ENCODE data around the gene DNAJB6.
A peak's percentile ranks its signal among the peaks of the same experiment; 100 is the strongest.
"Not testable (repeated sequence)": the region's sequence is repeated elsewhere in the genome, so short reads cannot be mapped to it uniquely, and the experiment has no call there.

Gene DNAJB6

GRCh38 chr7:157329447-157329846 lies 7.4 kb upstream of the DNAJB6 start:
- Histone ChIP-seq H3K4me3 (ENCODE audit: low read depth, low read length) (no peak overlapping the region), H3K27ac (ENCODE audit: low read depth, low read length) (no peak overlapping the region), H3K9ac (ENCODE audit: low read length) (no peak overlapping the region), H3K36me3 (ENCODE audit: control insufficient read depth, insufficient read depth, low read length) (no peaks in the 10 kb centered on the region), H3K9me3 (ENCODE audit: control insufficient read depth, insufficient read depth, low read depth, low read length) (no peaks in the 10 kb centered on the region), H3K4me1 (ENCODE audit: control insufficient read depth, insufficient read depth, low read length) (no peaks in the 10 kb centered on the region; the same call in 1 of the 2 replicates), H3K27me3 (ENCODE audit: control insufficient read depth, insufficient read depth, low read length) (no peaks in the 10 kb centered on the region)

GRCh38 chr7:157330567-157330966 lies 6.2 kb upstream of the DNAJB6 start:
- H3K36me3 ChIP-seq (ENCODE audit: control insufficient read depth, insufficient read depth, low read length); H3K4me1 ChIP-seq (ENCODE audit: control insufficient read depth, insufficient read depth, low read length); H3K27me3 ChIP-seq (ENCODE audit: control insufficient read depth, insufficient read depth, low read length); H3K9me3 ChIP-seq (ENCODE audit: control insufficient read depth, insufficient read depth, low read depth, low read length); H3K4me3 ChIP-seq (ENCODE audit: low read depth, low read length); H3K9ac ChIP-seq (ENCODE audit: low read length); H3K27ac ChIP-seq (ENCODE audit: low read depth, low read length): not testable (repeated sequence)

GRCh38 chr7:157331049-157331448 lies 5.8 kb upstream of the DNAJB6 start:
- not testable (repeated sequence) for H3K4me1 ChIP-seq (ENCODE audit: control insufficient read depth, insufficient read depth, low read length); H3K27ac ChIP-seq (ENCODE audit: low read depth, low read length); H3K27me3 ChIP-seq (ENCODE audit: control insufficient read depth, insufficient read depth, low read length); H3K9ac ChIP-seq (ENCODE audit: low read length); H3K4me3 ChIP-seq (ENCODE audit: low read depth, low read length); H3K9me3 ChIP-seq (ENCODE audit: control insufficient read depth, insufficient read depth, low read depth, low read length); H3K36me3 ChIP-seq (ENCODE audit: control insufficient read depth, insufficient read depth, low read length)

- Histone ChIP-seq H3K9me3 (ENCODE audit: control insufficient read depth, insufficient read depth, low read depth, low read length) (no peaks in the 10 kb centered on the region), H3K27me3 (ENCODE audit: control insufficient read depth, insufficient read depth, low read length) (no peaks in the 10 kb centered on the region), H3K27ac (ENCODE audit: low read depth, low read length) (no peak overlapping the region; the same call in 1 of the 2 replicates), H3K36me3 (ENCODE audit: control insufficient read depth, insufficient read depth, low read length) (peaks cover 16% of the 10 kb centered on the region), H3K4me1 (ENCODE audit: control insufficient read depth, insufficient read depth, low read length) (peaks cover 12% of the 10 kb centered on the region), H3K9ac (ENCODE audit: low read length) (peak overlapping the region; percentile 24), H3K4me3 (ENCODE audit: low read depth, low read length) (0 out of 2 replicates have a peak overlapping the region, but pooled peaks have one; percentile 100)
These were observed 1.6 kb upstream of the DNAJB6 start for GRCh38 chr7:157335236-157335635.

GRCh38 chr7:157335991-157336382 lies 817 bp upstream of the DNAJB6 start:
- Histone ChIP-seq H3K36me3 (ENCODE audit: control insufficient read depth, insufficient read depth, low read length) (peaks cover 20% of the 10 kb centered on the region), H3K27me3 (ENCODE audit: control insufficient read depth, insufficient read depth, low read length) (no peaks in the 10 kb centered on the region), H3K27ac (ENCODE audit: low read depth, low read length) (peak overlapping the region; percentile 92), H3K9me3 (ENCODE audit: control insufficient read depth, insufficient read depth, low read depth, low read length) (no peaks in the 10 kb centered on the region), H3K4me1 (ENCODE audit: control insufficient read depth, insufficient read depth, low read length) (peaks cover 15% of the 10 kb centered on the region), H3K4me3 (ENCODE audit: low read depth, low read length) (peak overlapping the region; percentile 100), H3K9ac (ENCODE audit: low read length) (peak overlapping the region; percentile 68)

GRCh38 chr7:157337316-157338149 lies 729 bp downstream of the DNAJB6 start:
- Histone ChIP-seq H3K27me3 (ENCODE audit: control insufficient read depth, insufficient read depth, low read length) (no peaks in the 10 kb centered on the region), H3K27ac (ENCODE audit: low read depth, low read length) (peak overlapping the region; percentile 93), H3K4me3 (ENCODE audit: low read depth, low read length) (peak overlapping the region; percentile 100), H3K4me1 (ENCODE audit: control insufficient read depth, insufficient read depth, low read length) (peaks cover 24% of the 10 kb centered on the region), H3K9ac (ENCODE audit: low read length) (peak overlapping the region; percentile 97), H3K36me3 (ENCODE audit: control insufficient read depth, insufficient read depth, low read length) (peaks cover 24% of the 10 kb centered on the region), H3K9me3 (ENCODE audit: control insufficient read depth, insufficient read depth, low read depth, low read length) (no peaks in the 10 kb centered on the region)

GRCh38 chr7:157339777-157340677 lies 3.2 kb downstream of the DNAJB6 start:
- Histone ChIP-seq H3K27ac (ENCODE audit: low read depth, low read length) (no peak overlapping the region; the same call in 1 of the 2 replicates), H3K4me3 (ENCODE audit: low read depth, low read length) (peak overlapping the region; percentile 100), H3K27me3 (ENCODE audit: control insufficient read depth, insufficient read depth, low read length) (no peaks in the 10 kb centered on the region), H3K36me3 (ENCODE audit: control insufficient read depth, insufficient read depth, low read length) (peaks cover 31% of the 10 kb centered on the region), H3K9ac (ENCODE audit: low read length) (peak overlapping the region; percentile 56), H3K9me3 (ENCODE audit: control insufficient read depth, insufficient read depth, low read depth, low read length) (no peaks in the 10 kb centered on the region), H3K4me1 (ENCODE audit: control insufficient read depth, insufficient read depth, low read length) (peaks cover 31% of the 10 kb centered on the region)

GRCh38 chr7:157347217-157347904 lies 10.6 kb downstream of the DNAJB6 start:
- no peak overlapping the region for H3K27ac ChIP-seq (ENCODE audit: low read depth, low read length)
- no peaks in the 10 kb centered on the region for H3K9me3 ChIP-seq (ENCODE audit: control insufficient read depth, insufficient read depth, low read depth, low read length)
- H3K4me3 ChIP-seq (ENCODE audit: low read depth, low read length): no peak overlapping the region
- peaks cover 62% of the 10 kb centered on the region for H3K4me1 ChIP-seq (ENCODE audit: control insufficient read depth, insufficient read depth, low read length)
- no peak overlapping the region for H3K9ac ChIP-seq (ENCODE audit: low read length)
- H3K36me3 ChIP-seq (ENCODE audit: control insufficient read depth, insufficient read depth, low read length): peaks cover 21% of the 10 kb centered on the region
- no peaks in the 10 kb centered on the region for H3K27me3 ChIP-seq (ENCODE audit: control insufficient read depth, insufficient read depth, low read length)

- H3K4me3 ChIP-seq (ENCODE audit: low read depth, low read length): no peak overlapping the region
These were observed 11.7 kb downstream of the DNAJB6 start for GRCh38 chr7:157348548-157348947.

GRCh38 chr7:157352516-157352915 lies 15.7 kb downstream of the DNAJB6 start:
- Histone ChIP-seq H3K4me3 (ENCODE audit: low read depth, low read length) (no peak overlapping the region), H3K9me3 (ENCODE audit: control insufficient read depth, insufficient read depth, low read depth, low read length) (no peaks in the 10 kb centered on the region), H3K27ac (ENCODE audit: low read depth, low read length) (no peak overlapping the region)

More at GRCh38 chr7:157348548-157348947, 11.7 kb downstream of the DNAJB6 start:
- H3K36me3 ChIP-seq (ENCODE audit: control insufficient read depth, insufficient read depth, low read length): peaks cover 21% of the 10 kb centered on the region
- no peaks in the 10 kb centered on the region for H3K27me3 ChIP-seq (ENCODE audit: control insufficient read depth, insufficient read depth, low read length)
- H3K9ac ChIP-seq (ENCODE audit: low read length): no peak overlapping the region
- H3K4me1 ChIP-seq (ENCODE audit: control insufficient read depth, insufficient read depth, low read length): peaks cover 65% of the 10 kb centered on the region
- no peak overlapping the region for H3K27ac ChIP-seq (ENCODE audit: low read depth, low read length)
- no peaks in the 10 kb centered on the region for H3K9me3 ChIP-seq (ENCODE audit: control insufficient read depth, insufficient read depth, low read depth, low read length)

More at GRCh38 chr7:157352516-157352915, 15.7 kb downstream of the DNAJB6 start:
- Histone ChIP-seq H3K4me1 (ENCODE audit: control insufficient read depth, insufficient read depth, low read length) (peaks cover 74% of the 10 kb centered on the region), H3K9ac (ENCODE audit: low read length) (no peak overlapping the region), H3K36me3 (ENCODE audit: control insufficient read depth, insufficient read depth, low read length) (peaks cover 29% of the 10 kb centered on the region), H3K27me3 (ENCODE audit: control insufficient read depth, insufficient read depth, low read length) (no peaks in the 10 kb centered on the region)
